A549 (cell line): ENCODE data around the gene VASN. TPM values are rescaled to one million over a fixed set of nuclear protein-coding genes. Genes with fewer than 3 reads are reported as not detected.

Source experiments
- ATAC-seq, 2 experiments: fragments of 200-7000 bp in 1 of 2; fragments of >200 bp in 1 of 2; cut with Nextera tagmentation in 1 of 2; cut with Tn5 transposase in 1 of 2; 3 replicates each; pipeline versions ENCODE4 v1.8.0 to v1.9.1; 2018 to 2020; ENCODE audit warnings: mild to moderate bottlenecking in 1 of 2, moderate library complexity in 1 of 2
- CTCF ChIA-PET: fragments of 300-600 bp; sonication (Branson Sonifier 250); formaldehyde crosslinking; extraction: SDS; loops from one replicate; lab custom pipeline; 2021; ENCODE audit warnings: antibody characterized with exemption, inconsistent platforms; lab: Yijun Ruan, JAX
- POLR2A ChIA-PET: fragments of 350-600 bp; formaldehyde crosslinking; extraction: SDS; loops from one replicate; lab custom pipeline; 2021; ENCODE audit warnings: antibody characterized with exemption, inconsistent platforms; lab: Yijun Ruan, JAX
- DNase-seq, 2 experiments: peaks; one replicate each; pipeline versions ENCODE4 v3.0.0 to v3.0.0-alpha.2; 2011 to 2016; ENCODE audit warnings: low read depth in 1 of 2, low spot score in 1 of 2
- FAIRE-seq: peaks from 2 replicates; lab custom pipeline; 2011; peaks lifted over from hg19 to GRCh38; lab: Jason Lieb, UNC
- H3K27ac ChIP-seq, 2 experiments: fragments of >200 bp; sonication (Bioruptor Twin); formaldehyde crosslinking; 3 replicates each; pipeline ENCODE4 v1.5.1; 2016 to 2017
- H3K4me1 ChIP-seq: fragments of >200 bp; sonication (Bioruptor Twin); formaldehyde crosslinking; 3 replicates; pipeline ENCODE4 v1.6.1; 2016
- H3K4me2 ChIP-seq: fragments of >200 bp; sonication (Bioruptor Twin); formaldehyde crosslinking; 3 replicates; pipeline ENCODE4 v1.6.1; 2016
- H3K4me3 ChIP-seq: fragments of >200 bp; sonication (Bioruptor Twin); formaldehyde crosslinking; 3 replicates; pipeline ENCODE4 v1.5.1; 2016
- H3K9me3 ChIP-seq: fragments of >200 bp; sonication (Bioruptor Twin); formaldehyde crosslinking; 3 replicates; pipeline ENCODE4 v1.6.1; 2016
- BHLHE40 ChIP-seq: IDR thresholded peaks from 2 replicates; pipeline ENCODE4 v1.6.1; 2012; ENCODE audit warnings: low read depth, low read length, inconsistent platforms
- CBX2 ChIP-seq: fragments of 200-600 bp; sonication (generic); IDR thresholded peaks from 2 replicates; pipeline ENCODE4 v1.6.1; 2016; ENCODE audit warnings: low read depth, mild to moderate bottlenecking, borderline replicate concordance
- CEBPB ChIP-seq, 2 experiments: fragments of >200 bp in 1 of 2; sonication (Bioruptor Twin) in 1 of 2; formaldehyde crosslinking in 1 of 2; IDR thresholded peaks; 2 replicates each; pipeline ENCODE4 v1.6.1; 2012 to 2016
- EHF ChIP-seq: fragments of 250-450 bp; sonication (Bioruptor Pico); IDR thresholded peaks from 2 replicates; pipeline ENCODE4 v1.5.0; 2020; ENCODE audit warnings: mild to moderate bottlenecking
- FOSL2 ChIP-seq, 2 experiments: fragments of 450-650 bp in 1 of 2; fragments of >200 bp in 1 of 2; sonication (Bioruptor Twin) in 1 of 2; formaldehyde crosslinking; IDR thresholded peaks; 2 replicates each; pipeline versions ENCODE4 v1.5.0 to v1.6.1; 2016 to 2020; ENCODE audit warnings: mild to moderate bottlenecking in 1 of 2, moderate library complexity in 1 of 2
- GATA3 ChIP-seq: IDR thresholded peaks from 2 replicates; pipeline ENCODE4 v1.6.1; 2012; ENCODE audit warnings: borderline replicate concordance
- HEYL ChIP-seq: fragments of 250-450 bp; sonication (Bioruptor Pico); IDR thresholded peaks from 2 replicates; pipeline ENCODE4 v1.8.0; 2021; ENCODE audit warnings: mild to moderate bottlenecking, moderate library complexity
- HOXB13 ChIP-seq: fragments of 250-450 bp; sonication (Bioruptor Pico); IDR thresholded peaks from 2 replicates; pipeline ENCODE4 v1.5.0; 2020; ENCODE audit warnings: low read depth, mild to moderate bottlenecking, moderate library complexity
- JUN ChIP-seq, 2 experiments: fragments of >200 bp; sonication (Bioruptor Twin); formaldehyde crosslinking; IDR thresholded peaks; 2 replicates in 1 of 2; 3 replicates in 1 of 2; pipeline ENCODE4 v1.6.1; 2016 to 2017
- JUNB ChIP-seq: fragments of >200 bp; sonication (Bioruptor Twin); formaldehyde crosslinking; IDR thresholded peaks from 2 replicates; pipeline ENCODE4 v1.6.1; 2016
- KDM5A ChIP-seq: fragments of 200-600 bp; sonication (generic); IDR thresholded peaks from 2 replicates; pipeline ENCODE4 v1.6.1; 2016; ENCODE audit warnings: antibody characterized with exemption, mild to moderate bottlenecking
- NR3C1 ChIP-seq: fragments of >200 bp; sonication (Bioruptor Twin); formaldehyde crosslinking; IDR thresholded peaks from 3 replicates; pipeline ENCODE4 v1.6.1; 2017
- RAD21 ChIP-seq, 2 experiments: fragments of >200 bp in 1 of 2; sonication (Bioruptor Twin) in 1 of 2; formaldehyde crosslinking in 1 of 2; IDR thresholded peaks in 1 of 2; conservative IDR thresholded peaks in 1 of 2; 2 replicates in 1 of 2; 3 replicates in 1 of 2; pipeline ENCODE4 v1.6.1; 2012 to 2018; ENCODE audit warnings: inconsistent platforms in 1 of 2
- RARB ChIP-seq: fragments of 250-450 bp; sonication (Bioruptor Pico); IDR thresholded peaks from 2 replicates; pipeline ENCODE4 v1.8.0; 2021; ENCODE audit warnings: mild to moderate bottlenecking, moderate library complexity
- RFX5 ChIP-seq: fragments of 450-650 bp; IDR thresholded peaks from 2 replicates; pipeline ENCODE4 v1.7.1; 2014; ENCODE audit warnings: antibody characterized with exemption, mild to moderate bottlenecking, moderate library complexity
- ZC3H11A ChIP-seq: fragments of 450-650 bp; IDR thresholded peaks from 2 replicates; pipeline ENCODE4 v1.6.1; 2014; ENCODE audit warnings: antibody characterized with exemption, mild to moderate bottlenecking
- WGBS: methylation state at CpG from one replicate; pipeline ENCODE4 v1.1.6; 2017; ENCODE audit errors: missing lambda C conversion rate; 5-methylcytosine and 5-hydroxymethylcytosine counted together
- polyA plus RNA-seq, 4 experiments: library from polyadenylated mRNA; depleted of rRNA in 3 of 4; stranded (reverse); fragments of >200 nt; fragmentation: RNase III in 1 of 4; extraction: RNeasy Plus Mini Kit Qiagen cat#74134 plus additional on column Dnase treatment in 1 of 4; gene quantifications; 2 replicates in 3 of 4; 3 replicates in 1 of 4; pipeline ENCODE4 v1.2.3, GENCODE V29; 2011 to 2017
- TF ChIP-seq, protein P1 (sequence below): fragments of >200 bp; sonication (Bioruptor Twin); formaldehyde crosslinking; IDR thresholded peaks from 2 replicates; pipeline ENCODE4 v1.6.1; 2016
- TF ChIP-seq, protein P2 (sequence below): IDR thresholded peaks from 2 replicates; pipeline ENCODE4 v1.6.1; 2012; ENCODE audit warnings: low read depth, borderline replicate concordance
- TF ChIP-seq, protein P3 (sequence below): IDR thresholded peaks from 2 replicates; pipeline ENCODE4 v1.6.1; 2012
- TF ChIP-seq, protein P4 (sequence below): fragments of 450-650 bp; IDR thresholded peaks from 2 replicates; pipeline ENCODE4 v1.6.1; 2014; ENCODE audit warnings: antibody characterized with exemption
- TF ChIP-seq, protein P5 (sequence below): fragments of 200-600 bp; sonication (generic); IDR thresholded peaks from 2 replicates; pipeline ENCODE4 v1.6.1; 2016; ENCODE audit warnings: antibody characterized with exemption, mild to moderate bottlenecking, moderate library complexity

The VASN gene
- polyA plus RNA-seq, 2 of the 4 experiments (the other 2 are of a cell fraction) = 2.3 to 4.0 TPM

DNA sequence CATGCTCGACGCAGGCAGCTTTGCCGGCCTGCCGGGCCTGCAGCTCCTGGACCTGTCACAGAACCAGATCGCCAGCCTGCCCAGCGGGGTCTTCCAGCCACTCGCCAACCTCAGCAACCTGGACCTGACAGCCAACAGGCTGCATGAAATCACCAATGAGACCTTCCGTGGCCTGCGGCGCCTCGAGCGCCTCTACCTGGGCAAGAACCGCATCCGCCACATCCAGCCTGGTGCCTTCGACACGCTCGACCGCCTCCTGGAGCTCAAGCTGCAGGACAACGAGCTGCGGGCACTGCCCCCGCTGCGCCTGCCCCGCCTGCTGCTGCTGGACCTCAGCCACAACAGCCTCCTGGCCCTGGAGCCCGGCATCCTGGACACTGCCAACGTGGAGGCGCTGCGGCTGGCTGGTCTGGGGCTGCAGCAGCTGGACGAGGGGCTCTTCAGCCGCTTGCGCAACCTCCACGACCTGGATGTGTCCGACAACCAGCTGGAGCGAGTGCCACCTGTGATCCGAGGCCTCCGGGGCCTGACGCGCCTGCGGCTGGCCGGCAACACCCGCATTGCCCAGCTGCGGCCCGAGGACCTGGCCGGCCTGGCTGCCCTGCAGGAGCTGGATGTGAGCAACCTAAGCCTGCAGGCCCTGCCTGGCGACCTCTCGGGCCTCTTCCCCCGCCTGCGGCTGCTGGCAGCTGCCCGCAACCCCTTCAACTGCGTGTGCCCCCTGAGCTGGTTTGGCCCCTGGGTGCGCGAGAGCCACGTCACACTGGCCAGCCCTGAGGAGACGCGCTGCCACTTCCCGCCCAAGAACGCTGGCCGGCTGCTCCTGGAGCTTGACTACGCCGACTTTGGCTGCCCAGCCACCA lies 9.7 kb downstream of the VASN start:
- Histone ChIP-seq H3K4me2 (no peak overlapping the region), H3K9me3 (no peaks in the 10 kb centered on the region), H3K27ac (no peak overlapping the region), H3K4me3 (no peak overlapping the region), H3K4me1 (peaks cover 28% of the 10 kb centered on the region)
- DNase-seq (no peak), FAIRE-seq (no peak), ATAC-seq (no peak)
- CTCF ChIA-PET = interaction anchor here (0.8 to 25.9 kb wide), 5 partner anchors 10 to 91 kb away, joined by 3 to 638 read pairs (median 3); no protein-coding TSS in a partner anchor
- POLR2A ChIA-PET = no interaction called here
- TF ChIP-seq JUNB = no peak
- TF ChIP-seq CEBPB (IDR thresholded peaks at IDR 0.05) = peak in 1 of 2 experiments; percentile 52; a peak in 1 of 4 replicates
- WGBS = 98% methylated on average over 24 of the region's 59 CpGs

DNA sequence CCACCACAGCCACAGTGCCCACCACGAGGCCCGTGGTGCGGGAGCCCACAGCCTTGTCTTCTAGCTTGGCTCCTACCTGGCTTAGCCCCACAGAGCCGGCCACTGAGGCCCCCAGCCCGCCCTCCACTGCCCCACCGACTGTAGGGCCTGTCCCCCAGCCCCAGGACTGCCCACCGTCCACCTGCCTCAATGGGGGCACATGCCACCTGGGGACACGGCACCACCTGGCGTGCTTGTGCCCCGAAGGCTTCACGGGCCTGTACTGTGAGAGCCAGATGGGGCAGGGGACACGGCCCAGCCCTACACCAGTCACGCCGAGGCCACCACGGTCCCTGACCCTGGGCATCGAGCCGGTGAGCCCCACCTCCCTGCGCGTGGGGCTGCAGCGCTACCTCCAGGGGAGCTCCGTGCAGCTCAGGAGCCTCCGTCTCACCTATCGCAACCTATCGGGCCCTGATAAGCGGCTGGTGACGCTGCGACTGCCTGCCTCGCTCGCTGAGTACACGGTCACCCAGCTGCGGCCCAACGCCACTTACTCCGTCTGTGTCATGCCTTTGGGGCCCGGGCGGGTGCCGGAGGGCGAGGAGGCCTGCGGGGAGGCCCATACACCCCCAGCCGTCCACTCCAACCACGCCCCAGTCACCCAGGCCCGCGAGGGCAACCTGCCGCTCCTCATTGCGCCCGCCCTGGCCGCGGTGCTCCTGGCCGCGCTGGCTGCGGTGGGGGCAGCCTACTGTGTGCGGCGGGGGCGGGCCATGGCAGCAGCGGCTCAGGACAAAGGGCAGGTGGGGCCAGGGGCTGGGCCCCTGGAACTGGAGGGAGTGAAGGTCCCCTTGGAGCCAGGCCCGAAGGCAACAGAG lies 10.5 kb downstream of the VASN start:
- Histone ChIP-seq H3K4me2 (no peak overlapping the region), H3K4me3 (no peak overlapping the region), H3K4me1 (peaks cover 23% of the 10 kb centered on the region), H3K27ac (no peak overlapping the region), H3K9me3 (no peaks in the 10 kb centered on the region)
- no peak for FAIRE-seq
- no peak for DNase-seq
- ChIA-PET CTCF (interaction anchor here (0.8 to 25.9 kb wide), 6 partner anchors 9 to 92 kb away, joined by 3 to 638 read pairs (median 3); no protein-coding TSS in a partner anchor), POLR2A (no interaction called here)
- ATAC-seq = no peak
- WGBS = 95% methylated on average over 23 of the region's 55 CpGs
- TF ChIP-seq, protein P1, sequence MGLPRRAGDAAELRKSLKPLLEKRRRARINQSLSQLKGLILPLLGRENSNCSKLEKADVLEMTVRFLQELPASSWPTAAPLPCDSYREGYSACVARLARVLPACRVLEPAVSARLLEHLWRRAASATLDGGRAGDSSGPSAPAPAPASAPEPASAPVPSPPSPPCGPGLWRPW = no peak
- TF ChIP-seq, protein P2, sequence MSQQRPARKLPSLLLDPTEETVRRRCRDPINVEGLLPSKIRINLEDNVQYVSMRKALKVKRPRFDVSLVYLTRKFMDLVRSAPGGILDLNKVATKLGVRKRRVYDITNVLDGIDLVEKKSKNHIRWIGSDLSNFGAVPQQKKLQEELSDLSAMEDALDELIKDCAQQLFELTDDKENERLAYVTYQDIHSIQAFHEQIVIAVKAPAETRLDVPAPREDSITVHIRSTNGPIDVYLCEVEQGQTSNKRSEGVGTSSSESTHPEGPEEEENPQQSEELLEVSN = no peak
- TF ChIP-seq RAD21 (conservative IDR thresholded peaks at IDR 0.05 in 1 of 2, IDR thresholded peaks at IDR 0.05 in 1 of 2) (no peak), FOSL2 (IDR thresholded peaks at IDR 0.05) (no peak), FOSL2 (CRISPR knock-in tag; IDR thresholded peaks at IDR 0.05) (no peak), RFX5 (no peak), BHLHE40 (no peak), HOXB13 (no peak), NR3C1 (no peak), EHF (CRISPR knock-in tag) (no peak), JUN (IDR thresholded peaks at IDR 0.05) (no peak), CEBPB (IDR thresholded peaks at IDR 0.05) (no peak), GATA3 (no peak)
- TF ChIP-seq, protein P3, sequence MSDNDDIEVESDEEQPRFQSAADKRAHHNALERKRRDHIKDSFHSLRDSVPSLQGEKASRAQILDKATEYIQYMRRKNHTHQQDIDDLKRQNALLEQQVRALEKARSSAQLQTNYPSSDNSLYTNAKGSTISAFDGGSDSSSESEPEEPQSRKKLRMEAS = no peak
- TF ChIP-seq, protein P4, sequence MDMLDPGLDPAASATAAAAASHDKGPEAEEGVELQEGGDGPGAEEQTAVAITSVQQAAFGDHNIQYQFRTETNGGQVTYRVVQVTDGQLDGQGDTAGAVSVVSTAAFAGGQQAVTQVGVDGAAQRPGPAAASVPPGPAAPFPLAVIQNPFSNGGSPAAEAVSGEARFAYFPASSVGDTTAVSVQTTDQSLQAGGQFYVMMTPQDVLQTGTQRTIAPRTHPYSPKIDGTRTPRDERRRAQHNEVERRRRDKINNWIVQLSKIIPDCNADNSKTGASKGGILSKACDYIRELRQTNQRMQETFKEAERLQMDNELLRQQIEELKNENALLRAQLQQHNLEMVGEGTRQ = no peak
- TF ChIP-seq, all 56 proteins: peak for 0

DNA sequence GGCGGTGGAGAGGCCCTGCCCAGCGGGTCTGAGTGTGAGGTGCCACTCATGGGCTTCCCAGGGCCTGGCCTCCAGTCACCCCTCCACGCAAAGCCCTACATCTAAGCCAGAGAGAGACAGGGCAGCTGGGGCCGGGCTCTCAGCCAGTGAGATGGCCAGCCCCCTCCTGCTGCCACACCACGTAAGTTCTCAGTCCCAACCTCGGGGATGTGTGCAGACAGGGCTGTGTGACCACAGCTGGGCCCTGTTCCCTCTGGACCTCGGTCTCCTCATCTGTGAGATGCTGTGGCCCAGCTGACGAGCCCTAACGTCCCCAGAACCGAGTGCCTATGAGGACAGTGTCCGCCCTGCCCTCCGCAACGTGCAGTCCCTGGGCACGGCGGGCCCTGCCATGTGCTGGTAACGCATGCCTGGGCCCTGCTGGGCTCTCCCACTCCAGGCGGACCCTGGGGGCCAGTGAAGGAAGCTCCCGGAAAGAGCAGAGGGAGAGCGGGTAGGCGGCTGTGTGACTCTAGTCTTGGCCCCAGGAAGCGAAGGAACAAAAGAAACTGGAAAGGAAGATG lies 11.2 kb downstream of the VASN start:
- ATAC-seq = no peak
- TF ChIP-seq, protein P5, sequence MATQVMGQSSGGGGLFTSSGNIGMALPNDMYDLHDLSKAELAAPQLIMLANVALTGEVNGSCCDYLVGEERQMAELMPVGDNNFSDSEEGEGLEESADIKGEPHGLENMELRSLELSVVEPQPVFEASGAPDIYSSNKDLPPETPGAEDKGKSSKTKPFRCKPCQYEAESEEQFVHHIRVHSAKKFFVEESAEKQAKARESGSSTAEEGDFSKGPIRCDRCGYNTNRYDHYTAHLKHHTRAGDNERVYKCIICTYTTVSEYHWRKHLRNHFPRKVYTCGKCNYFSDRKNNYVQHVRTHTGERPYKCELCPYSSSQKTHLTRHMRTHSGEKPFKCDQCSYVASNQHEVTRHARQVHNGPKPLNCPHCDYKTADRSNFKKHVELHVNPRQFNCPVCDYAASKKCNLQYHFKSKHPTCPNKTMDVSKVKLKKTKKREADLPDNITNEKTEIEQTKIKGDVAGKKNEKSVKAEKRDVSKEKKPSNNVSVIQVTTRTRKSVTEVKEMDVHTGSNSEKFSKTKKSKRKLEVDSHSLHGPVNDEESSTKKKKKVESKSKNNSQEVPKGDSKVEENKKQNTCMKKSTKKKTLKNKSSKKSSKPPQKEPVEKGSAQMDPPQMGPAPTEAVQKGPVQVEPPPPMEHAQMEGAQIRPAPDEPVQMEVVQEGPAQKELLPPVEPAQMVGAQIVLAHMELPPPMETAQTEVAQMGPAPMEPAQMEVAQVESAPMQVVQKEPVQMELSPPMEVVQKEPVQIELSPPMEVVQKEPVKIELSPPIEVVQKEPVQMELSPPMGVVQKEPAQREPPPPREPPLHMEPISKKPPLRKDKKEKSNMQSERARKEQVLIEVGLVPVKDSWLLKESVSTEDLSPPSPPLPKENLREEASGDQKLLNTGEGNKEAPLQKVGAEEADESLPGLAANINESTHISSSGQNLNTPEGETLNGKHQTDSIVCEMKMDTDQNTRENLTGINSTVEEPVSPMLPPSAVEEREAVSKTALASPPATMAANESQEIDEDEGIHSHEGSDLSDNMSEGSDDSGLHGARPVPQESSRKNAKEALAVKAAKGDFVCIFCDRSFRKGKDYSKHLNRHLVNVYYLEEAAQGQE = no peak
- no peak for TF ChIP-seq CBX2
- no peak for TF ChIP-seq KDM5A
- TF ChIP-seq HEYL (CRISPR knock-in tag) = no peak
- no peak for TF ChIP-seq ZC3H11A
- TF ChIP-seq RARB = no peak
- TF ChIP-seq, all 56 proteins: peak for 0
- H3K4me2 ChIP-seq = no peak overlapping the region
- H3K4me3 ChIP-seq = no peak overlapping the region
- peaks cover 17% of the 10 kb centered on the region for H3K4me1 ChIP-seq
- DNase-seq = no peak
- POLR2A ChIA-PET = no interaction called here
- no peak overlapping the region for H3K27ac ChIP-seq
- no peak for FAIRE-seq
- H3K9me3 ChIP-seq = no peaks in the 10 kb centered on the region
- WGBS = 95% methylated on average over 18 of the region's 21 CpGs
- CTCF ChIA-PET = interaction anchor here (0.8 to 25.9 kb wide), 3 partner anchors 11 to 23 kb away, joined by 3 to 638 read pairs (median 47); no protein-coding TSS in a partner anchor
